GM18909 (cell line): ENCODE data around the gene STEAP1.

Source experiments
- ATAC-seq: cut with Tn5 transposase; IDR thresholded peaks from one replicate; pipeline ENCODE4 v1.9.1; 2021; ENCODE audit warnings: mild to moderate bottlenecking; ENCODE audit not compliant: unreplicated experiment, poor library complexity

Gene STEAP1

GRCh38 chr7:90210475-90210874 lies 56.2 kb downstream of the STEAP1 start:
- ATAC-seq: no peak

GRCh38 chr7:90210981-90211380 lies 56.7 kb downstream of the STEAP1 start:
- ATAC-seq: peak; percentile 9

GRCh38 chr7:90211391-90212148 lies 57.3 kb downstream of the STEAP1 start, which contains the start of gene STEAP2:
STEAP2 (plus strand) TSS chr7:90211740; CDS start chr7:90225083, 13,343 bp downstream.
- peak; percentile 93 for ATAC-seq

GRCh38 chr7:90212149-90212495 lies 57.9 kb downstream of the STEAP1 start:
- no peak for ATAC-seq

- no peak for ATAC-seq
These were observed 59.3 kb downstream of the STEAP1 start for GRCh38 chr7:90213521-90213920.
